HG03039 (cell line): ENCODE data around the gene TBX20.
"Not testable (repeated sequence)": the region's sequence is repeated elsewhere in the genome, so short reads cannot be mapped to it uniquely, and the experiment has no call there.

ENCODE experiments used
- ATAC-seq: cut with Tn5 transposase; IDR thresholded peaks from one replicate; pipeline ENCODE4 v1.9.1; 2021; ENCODE audit warnings: mild to moderate bottlenecking, moderate library complexity; ENCODE audit not compliant: unreplicated experiment

TBX20 gene

GRCh38 chr7:35256256-35257175, 2.6 kb upstream of the TBX20 start:
- ATAC-seq, result no peak

DNA sequence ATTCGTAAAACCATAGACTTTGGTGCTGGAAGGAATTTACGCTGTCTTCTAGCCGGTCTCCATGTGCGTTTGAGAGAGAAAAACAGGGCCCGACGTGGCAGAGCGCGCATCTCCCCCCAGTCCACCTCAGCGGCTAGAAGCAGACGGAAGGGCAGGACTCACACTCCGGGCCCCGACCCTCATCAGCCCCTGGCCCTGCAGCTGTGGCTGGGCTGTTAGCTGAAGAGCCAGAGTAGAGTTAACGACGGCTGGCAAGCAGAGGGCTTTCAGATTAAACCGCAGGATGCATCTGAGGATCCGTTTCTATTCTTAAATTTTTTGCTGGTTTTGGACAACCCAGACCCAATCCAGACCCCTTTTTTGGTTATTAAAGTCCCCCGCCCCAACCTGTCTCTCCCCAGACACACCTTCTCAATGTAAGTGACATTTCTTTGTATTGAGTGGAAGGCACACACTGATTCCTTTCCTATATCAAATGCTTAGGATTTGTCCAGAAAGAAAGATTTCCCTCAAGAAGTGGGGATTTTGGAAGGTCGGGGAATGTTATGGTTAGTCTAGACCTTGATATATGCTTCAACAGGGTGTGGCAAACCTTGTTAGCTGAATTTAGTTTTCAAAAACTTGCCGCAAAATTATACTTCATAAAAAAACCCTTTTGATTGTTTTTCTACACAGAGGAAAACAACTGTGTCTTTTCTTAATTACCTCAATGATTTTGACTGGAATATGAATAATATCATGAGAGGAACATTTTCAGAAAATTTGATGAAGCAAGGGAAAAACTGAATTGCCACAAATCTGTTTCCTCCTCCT, 1.7 kb upstream of the TBX20 start:
- ATAC-seq, result no peak

DNA sequence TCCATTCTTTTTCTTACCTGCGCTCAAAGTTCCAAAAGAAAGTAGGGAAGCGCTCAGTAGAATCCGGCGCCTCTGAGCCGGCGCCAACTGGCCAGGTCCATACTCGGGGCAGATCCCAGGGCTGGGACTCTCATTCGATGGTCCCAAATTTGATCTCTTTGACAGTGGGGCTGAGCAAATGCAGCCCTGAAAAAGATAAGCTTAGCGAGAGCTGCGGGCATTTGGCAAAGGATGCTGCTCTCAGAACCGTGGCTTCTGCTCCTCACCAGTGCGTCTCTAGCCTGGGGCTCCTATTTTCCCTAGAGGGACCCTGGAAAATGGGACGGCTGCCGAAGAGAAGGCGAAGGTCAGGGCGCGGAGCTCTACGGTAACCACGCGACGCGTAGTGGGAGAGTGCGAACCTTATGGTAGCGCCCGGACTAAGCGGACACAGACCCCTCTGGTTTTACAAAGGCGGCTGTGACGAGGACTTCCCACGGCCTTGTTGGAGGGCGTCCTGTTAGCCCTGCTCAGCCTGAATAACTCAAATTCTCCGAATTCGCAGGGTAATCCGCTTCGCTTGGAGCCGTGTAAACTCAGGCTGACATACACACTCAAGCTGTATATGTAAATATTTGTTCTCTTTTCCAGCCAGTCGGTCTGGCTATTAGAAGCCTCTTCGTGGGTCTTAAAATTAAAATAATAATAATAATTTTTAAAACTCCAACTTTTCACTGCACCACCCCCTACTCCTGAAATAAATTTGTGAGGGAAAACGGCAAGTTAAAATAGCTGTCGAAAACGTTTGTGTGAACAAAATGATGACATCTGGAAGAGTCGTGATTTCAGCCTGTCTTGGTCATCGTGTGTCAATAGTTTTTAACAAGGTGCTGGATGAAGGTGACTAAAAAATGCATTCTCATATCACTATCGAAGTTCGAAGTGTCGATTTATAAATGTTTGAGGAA, 869 bp upstream of the TBX20 start:
- ATAC-seq, result no peak

DNA sequence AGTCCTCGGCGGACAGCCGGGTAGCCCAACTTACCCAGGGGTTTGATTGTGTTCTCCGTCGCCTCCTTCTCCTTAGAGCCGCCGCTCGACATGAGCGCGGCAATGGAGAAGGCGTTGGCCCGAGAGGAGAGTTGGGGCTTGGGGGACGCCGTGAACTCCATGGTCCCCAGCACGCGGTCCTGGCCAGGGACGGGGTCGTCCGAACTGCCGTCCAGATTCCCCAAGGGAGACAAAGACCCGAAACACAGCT, 515 bp downstream of the TBX20 start:
- ATAC-seq, result no peak

DNA sequence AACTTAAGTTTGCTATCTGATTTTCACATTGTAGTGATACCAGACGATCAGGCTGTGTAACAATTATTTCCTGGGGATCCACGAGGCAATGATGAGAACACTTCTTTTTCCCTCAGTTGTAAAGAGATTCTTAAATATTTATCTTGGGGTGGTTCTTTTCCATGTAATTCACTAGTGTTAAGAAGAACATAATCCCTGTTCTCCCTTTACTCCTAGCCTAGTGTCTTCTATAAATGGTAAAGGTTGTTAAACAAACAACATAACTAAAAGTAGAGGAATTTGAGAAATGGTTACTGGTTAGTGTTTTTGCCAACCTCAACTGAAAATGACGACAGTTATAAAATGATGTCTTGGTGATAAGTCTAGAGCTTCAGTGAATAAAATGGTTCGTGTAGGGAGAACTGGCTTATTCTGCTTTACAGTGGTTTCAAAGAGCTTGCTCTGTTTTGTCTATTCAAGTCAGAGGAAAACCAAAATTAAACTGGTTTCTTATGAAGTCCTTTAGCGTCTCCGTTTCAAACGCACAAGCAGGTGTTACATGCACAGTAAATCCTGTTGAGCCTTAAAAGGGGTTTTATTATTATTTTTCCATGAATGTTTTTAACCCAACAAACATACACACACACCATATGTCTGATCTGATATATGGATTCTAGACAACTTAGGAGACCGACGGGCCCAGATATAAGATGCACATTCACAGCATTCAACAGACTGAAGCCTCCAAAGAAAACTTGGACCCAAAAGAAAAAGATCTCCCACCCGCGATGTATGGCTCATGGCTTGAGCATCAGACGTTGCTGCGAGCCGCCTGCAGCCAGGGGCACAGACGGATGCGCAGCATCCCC, 1.1 kb downstream of the TBX20 start:
- no peak for ATAC-seq

DNA sequence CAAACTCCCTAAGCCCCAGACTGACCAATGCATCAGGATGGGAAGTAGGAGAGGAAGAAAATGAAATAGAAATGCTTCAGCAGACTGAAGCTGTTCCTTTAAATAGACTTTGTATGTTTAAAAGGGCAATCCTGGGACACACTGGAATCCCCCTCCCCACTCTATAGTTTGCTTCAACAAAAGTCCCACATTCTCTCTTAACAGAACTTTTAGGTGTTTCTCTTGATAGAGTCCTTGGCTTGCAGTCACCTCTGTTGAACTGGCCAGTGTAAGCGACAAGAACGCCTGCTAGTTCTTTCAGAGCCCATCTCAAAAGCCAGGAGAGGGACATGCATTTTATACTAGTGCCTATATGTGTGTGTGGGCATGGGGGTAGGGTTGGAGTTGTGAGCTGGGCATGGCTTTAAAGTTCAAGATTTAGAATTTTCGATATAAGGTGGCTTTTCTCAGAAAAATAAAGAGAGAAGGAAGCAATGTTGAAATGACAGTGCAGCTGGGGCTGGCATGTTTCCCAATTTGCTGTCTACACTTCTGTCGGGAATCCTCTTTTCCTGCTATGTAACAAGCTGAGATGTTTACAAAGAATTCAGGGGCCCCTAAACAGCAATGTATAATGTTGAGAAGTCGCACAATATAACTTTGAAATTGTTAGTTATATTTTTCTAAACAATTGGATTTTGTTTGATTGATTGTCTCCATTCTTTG, 2.1 kb downstream of the TBX20 start:
- ATAC-seq, result no peak

DNA sequence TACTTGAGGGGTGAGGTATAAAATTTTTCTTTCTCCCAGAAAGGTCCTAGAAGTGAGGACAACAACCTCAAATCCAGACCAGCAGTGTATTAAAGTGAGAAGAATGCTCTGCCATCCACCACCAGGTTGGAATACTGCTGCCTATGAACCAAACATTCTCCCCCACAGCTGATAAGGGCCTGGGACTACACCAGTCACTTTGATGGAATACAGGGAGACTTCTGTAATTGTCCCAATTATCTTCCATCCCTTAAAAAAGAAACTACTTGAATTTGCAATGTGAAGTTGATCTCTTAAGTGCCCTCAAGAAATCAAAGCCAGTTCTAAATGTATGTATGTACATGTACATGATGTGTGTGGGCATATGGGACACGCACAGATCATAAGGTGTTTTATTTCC, 3.0 kb downstream of the TBX20 start:
- no peak for ATAC-seq

GRCh38 chr7:35250452-35250851, 3.4 kb downstream of the TBX20 start:
- no peak for ATAC-seq

DNA sequence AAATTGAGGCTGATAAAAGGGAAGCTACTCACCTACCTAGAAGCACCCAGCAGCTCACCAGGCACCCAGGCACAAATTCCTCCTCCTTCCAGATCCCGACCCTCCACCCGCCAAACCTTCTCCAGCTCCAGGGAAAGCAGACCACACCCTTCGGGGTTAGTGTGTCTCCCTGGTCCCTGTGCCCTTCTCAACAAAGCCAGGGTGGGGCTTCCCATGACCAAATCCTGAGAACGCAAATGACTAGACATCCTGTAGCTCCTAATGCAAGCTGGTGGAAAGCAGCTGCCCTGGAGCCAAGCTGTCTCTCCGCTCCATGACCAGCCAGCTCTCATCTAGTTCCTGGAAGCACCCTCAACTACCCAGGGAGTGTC, 4.4 kb downstream of the TBX20 start:
- no peak for ATAC-seq

DNA sequence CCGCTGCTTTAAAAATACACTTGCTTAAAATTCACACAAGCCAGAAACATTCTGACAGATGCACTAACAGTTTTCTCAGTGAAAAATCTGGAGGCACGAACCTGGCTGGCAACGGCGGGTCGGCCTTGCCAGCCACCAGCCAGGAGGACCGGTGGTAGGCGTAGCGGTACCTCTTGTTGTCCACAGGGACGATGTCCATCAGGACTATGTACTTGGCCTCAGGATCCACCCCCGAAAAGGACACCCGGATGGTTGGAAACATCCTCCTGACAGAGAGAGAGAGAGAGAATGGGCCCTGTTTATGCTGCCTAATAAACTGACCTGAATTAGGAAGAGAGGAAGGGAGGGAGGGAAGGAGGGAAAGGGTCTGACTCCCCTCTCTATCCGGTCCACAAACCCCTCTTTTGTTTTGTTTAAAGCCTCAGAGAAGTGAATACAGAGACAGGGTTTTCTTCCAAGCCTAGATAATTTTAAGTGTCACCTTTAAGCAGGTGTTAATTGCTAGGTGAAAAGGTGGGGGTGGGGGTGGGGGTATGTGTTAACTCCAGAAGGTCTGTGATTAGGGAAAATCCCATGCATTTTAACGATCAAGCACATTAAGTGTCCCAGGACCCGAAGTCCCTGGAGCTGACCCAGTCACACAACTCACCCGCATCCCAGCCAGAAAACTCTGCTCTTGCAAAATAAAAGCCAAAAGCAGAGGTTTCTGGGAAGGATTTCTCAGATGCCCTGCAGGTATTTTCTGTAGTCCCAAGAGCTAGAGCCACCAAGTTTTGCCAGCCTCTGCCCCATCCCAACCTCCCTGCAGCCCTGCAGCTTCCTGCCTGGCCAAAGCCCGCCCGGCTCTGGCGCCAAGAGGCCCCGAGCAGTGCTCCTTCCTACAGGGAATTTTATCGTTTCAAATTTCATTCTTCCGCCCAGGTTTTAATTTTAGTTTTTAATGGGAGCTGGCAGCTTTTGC, 5.0 kb downstream of the TBX20 start:
- ATAC-seq, result no peak

- ATAC-seq, result no peak
Observed at GRCh38 chr7:35246819-35247218, 7.1 kb downstream of the TBX20 start.

GRCh38 chr7:35241884-35242283, 12.0 kb downstream of the TBX20 start:
- ATAC-seq, result no peak

- no peak for ATAC-seq
Observed at GRCh38 chr7:35241436-35241835, 12.5 kb downstream of the TBX20 start.

- not testable (repeated sequence) for ATAC-seq
Observed at GRCh38 chr7:35241008-35241407, 12.9 kb downstream of the TBX20 start.

GRCh38 chr7:35238456-35238855, 15.4 kb downstream of the TBX20 start:
- not testable (repeated sequence) for ATAC-seq

- no peak for ATAC-seq
Observed at GRCh38 chr7:35232994-35233393, 20.9 kb downstream of the TBX20 start.

DNA sequence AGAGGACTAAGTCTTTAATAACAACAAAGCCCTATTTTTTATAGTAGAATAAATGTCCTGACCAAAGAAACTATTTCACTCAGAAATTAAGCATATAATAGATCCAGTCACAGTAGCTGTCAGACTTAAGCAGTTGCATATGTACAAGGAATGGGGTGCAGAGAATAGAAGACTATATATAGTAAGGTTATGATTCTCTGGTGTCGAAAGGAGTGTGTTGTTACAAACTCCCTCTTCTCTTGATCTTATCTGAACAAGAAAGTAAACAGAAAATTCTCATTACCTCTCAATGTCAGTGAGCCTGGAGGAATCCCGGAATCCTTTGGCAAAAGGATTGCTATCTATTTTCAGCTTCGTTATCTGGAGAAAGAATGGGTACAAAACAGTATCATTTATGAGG, 22.7 kb downstream of the TBX20 start:
- ATAC-seq, result not testable (repeated sequence)

GRCh38 chr7:35229116-35229780, 24.7 kb downstream of the TBX20 start:
- not testable (repeated sequence) for ATAC-seq
